Breast epithelium (tissue), 4 donors: ENCODE results near the gene DDOST. TPM values are rescaled to one million over a fixed set of nuclear protein-coding genes. Genes with fewer than 3 reads are reported as not detected.

ENCODE experiments used
- DNase-seq, 2 donors: peaks; one replicate each; pipeline ENCODE4 v3.0.0-alpha.2; 2019; ENCODE audit warnings: low spot score in 2 of 2
- H3K27ac ChIP-seq, 2 donors: fragments of 200-600 bp; sonication (generic) in 1 of 2; one replicate each; pipeline ENCODE4 v1.5.1; 2016 to 2019; ENCODE audit warnings: mild to moderate bottlenecking in 1 of 2
- H3K27me3 ChIP-seq, 2 donors: fragments of 200-600 bp; sonication (generic) in 1 of 2; one replicate each; pipeline versions ENCODE4 v1.5.1 to v1.6.0; 2017 to 2019; ENCODE audit warnings: control low read depth in 1 of 2, mild to moderate bottlenecking in 1 of 2
- H3K36me3 ChIP-seq: fragments of 200-600 bp; one replicate; pipeline ENCODE4 v1.5.1; 2019
- H3K4me1 ChIP-seq, 2 donors: fragments of 200-600 bp; sonication (generic); one replicate each; pipeline ENCODE4 v1.5.1; 2016 to 2019; ENCODE audit warnings: control low read depth in 1 of 2
- H3K4me3 ChIP-seq, 3 donors: fragments of 200-600 bp; sonication (generic); 1 replicate in 2 of 3; 2 replicates in 1 of 3; pipeline ENCODE4 v1.5.1; 2016 to 2019; ENCODE audit warnings: mild to moderate bottlenecking in 3 of 3, moderate library complexity in 2 of 3
- H3K9me3 ChIP-seq, 2 donors: fragments of 200-600 bp; sonication (generic) in 1 of 2; one replicate each; pipeline ENCODE4 v1.5.1; 2016 to 2019; ENCODE audit warnings: control low read depth in 1 of 2
- CTCF ChIP-seq, 3 donors: fragments of 450-650 bp; IDR thresholded peaks; one replicate each; pipeline ENCODE4 v1.5.1; 2016 to 2017; ENCODE audit warnings: antibody characterized with exemption in 3 of 3, mild to moderate bottlenecking in 3 of 3, moderate library complexity in 3 of 3
- POLR2A ChIP-seq: fragments of 450-650 bp; IDR thresholded peaks from one replicate; pipeline ENCODE4 v1.6.1; 2016; ENCODE audit warnings: antibody characterized with exemption, mild to moderate bottlenecking, moderate library complexity
- POLR2AphosphoS5 ChIP-seq, 3 donors: sonication (generic); formaldehyde crosslinking; IDR thresholded peaks; one replicate each; pipeline ENCODE4 v1.6.1; 2017; ENCODE audit warnings: antibody characterized with exemption in 3 of 3
- intact Hi-C: fragments of 100-400 bp; cut with DNase I; formaldehyde crosslinking; loops from one replicate; pipeline ENCODE4 v1.15.1; 2023; ENCODE audit warnings: low total_unique reads
- total RNA-seq, 3 donors: library from RNA; depleted of rRNA; stranded (reverse); fragments of >200 nt; gene quantifications; one replicate each; pipeline ENCODE4 v1.1.0, GENCODE V29; 2016

Gene DDOST
- total RNA-seq, 3 donors from 2014 or later: 127 to 145 (median 138) TPM

GRCh38 chr1:20697563-20697962, 36.4 kb upstream of the DDOST start:
- no peak overlapping the region for H3K4me3 ChIP-seq
- H3K9me3 ChIP-seq: no peaks in the 10 kb centered on the region
- H3K27ac ChIP-seq: no peak overlapping the region
- H3K27me3 ChIP-seq: no peaks in the 10 kb centered on the region
- H3K4me1 ChIP-seq: no peaks in the 10 kb centered on the region
- no peaks in the 10 kb centered on the region for H3K36me3 ChIP-seq
- TF ChIP-seq CTCF (IDR thresholded peaks at IDR 0.05) (no peak), POLR2AphosphoS5 (IDR thresholded peaks at IDR 0.05) (no peak), POLR2A (no peak)
- intact Hi-C loops: no loop called here
- DNase-seq: no peak

GRCh38 chr1:20696397-20697333, 35.5 kb upstream of the DDOST start:
- H3K27ac ChIP-seq: peak overlapping the region; percentile 78 to 81
- H3K9me3 ChIP-seq: no peaks in the 10 kb centered on the region
- peak; percentile 75 to 88 (median 84) for TF ChIP-seq CTCF (IDR thresholded peaks at IDR 0.05)
- TF ChIP-seq POLR2A: no peak
- peak in 1 of 3 donors; percentile 29 for TF ChIP-seq POLR2AphosphoS5 (IDR thresholded peaks at IDR 0.05)
- no peaks in the 10 kb centered on the region for H3K4me1 ChIP-seq
- no peaks in the 10 kb centered on the region for H3K27me3 ChIP-seq
- H3K4me3 ChIP-seq: peak overlapping the region; percentile 48 to 74 (median 58)
- no peaks in the 10 kb centered on the region for H3K36me3 ChIP-seq
- intact Hi-C loops: no loop called here
- peak; percentile 69 to 78 for DNase-seq

DNA sequence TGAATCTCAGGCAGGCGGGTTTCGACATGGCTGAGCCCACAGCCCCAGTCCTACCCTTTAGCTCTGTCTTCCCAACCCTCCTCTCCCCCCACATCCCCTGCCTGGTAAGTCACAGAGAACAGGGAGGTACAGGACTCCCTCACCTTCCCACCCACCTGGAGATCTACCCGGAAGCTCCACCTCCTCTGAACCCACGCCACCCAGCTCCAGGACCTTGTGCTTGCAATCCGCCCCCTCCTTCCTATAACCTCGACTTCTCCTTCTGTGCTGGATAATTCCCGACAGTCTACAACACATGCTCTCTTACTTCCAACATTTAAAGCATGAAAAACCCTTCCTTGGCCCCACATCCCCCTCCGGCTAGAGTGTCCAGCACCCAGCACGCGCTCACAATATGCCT, 34.3 kb upstream of the DDOST start:
- Histone ChIP-seq H3K9me3 (no peaks in the 10 kb centered on the region), H3K27ac (no peak overlapping the region), H3K4me3 (no peak overlapping the region), H3K4me1 (no peaks in the 10 kb centered on the region), H3K36me3 (no peaks in the 10 kb centered on the region), H3K27me3 (no peaks in the 10 kb centered on the region)
- TF ChIP-seq CTCF (IDR thresholded peaks at IDR 0.05) (no peak), POLR2A (no peak), POLR2AphosphoS5 (IDR thresholded peaks at IDR 0.05) (no peak)
- intact Hi-C loops: no loop called here
- DNase-seq: no peak

GRCh38 chr1:20693623-20694022, 32.5 kb upstream of the DDOST start:
- no peaks in the 10 kb centered on the region for H3K27me3 ChIP-seq
- DNase-seq: no peak
- intact Hi-C loops: no loop called here
- no peaks in the 10 kb centered on the region for H3K36me3 ChIP-seq
- H3K4me3 ChIP-seq: no peak overlapping the region
- TF ChIP-seq POLR2A: no peak
- TF ChIP-seq POLR2AphosphoS5 (IDR thresholded peaks at IDR 0.05): no peak
- no peak for TF ChIP-seq CTCF (IDR thresholded peaks at IDR 0.05)
- H3K27ac ChIP-seq: no peak overlapping the region
- no peaks in the 10 kb centered on the region for H3K9me3 ChIP-seq
- no peaks in the 10 kb centered on the region for H3K4me1 ChIP-seq

DNA sequence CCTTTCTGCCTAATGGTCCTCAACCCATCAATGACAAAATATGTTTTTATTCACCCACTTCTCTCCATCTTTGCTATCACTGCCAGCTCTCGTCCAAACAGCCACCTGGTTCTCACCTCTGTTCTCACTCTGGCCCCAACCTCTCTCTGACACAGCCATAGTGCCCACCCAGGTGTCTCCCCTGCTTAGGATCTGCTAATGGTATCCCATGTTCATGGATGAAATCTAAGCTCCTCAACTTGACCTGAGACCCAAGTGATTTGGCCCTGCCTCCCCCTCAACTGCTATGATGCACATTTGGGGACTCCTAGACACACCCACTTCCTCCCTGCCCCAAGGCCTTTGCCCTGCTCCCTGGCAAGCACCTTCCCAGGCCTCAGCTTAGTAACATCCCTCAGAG, 30.7 kb upstream of the DDOST start:
- H3K36me3 ChIP-seq: no peaks in the 10 kb centered on the region
- DNase-seq: no peak
- no peak overlapping the region for H3K27ac ChIP-seq
- intact Hi-C loops: no loop called here
- no peak overlapping the region for H3K4me3 ChIP-seq
- no peaks in the 10 kb centered on the region for H3K27me3 ChIP-seq
- no peaks in the 10 kb centered on the region for H3K9me3 ChIP-seq
- TF ChIP-seq CTCF (IDR thresholded peaks at IDR 0.05) (no peak), POLR2AphosphoS5 (IDR thresholded peaks at IDR 0.05) (no peak), POLR2A (no peak)
- H3K4me1 ChIP-seq: no peaks in the 10 kb centered on the region
